Epidermal melanocyte (primary cell): ENCODE results near the gene BCL2.

Experiments used
- DNase-seq: peaks from one replicate; pipeline ENCODE4 v3.0.0; 2011; ENCODE audit warnings: low spot score; ENCODE audit not compliant: insufficient read length

Gene BCL2

GRCh38 chr18:63113899-63114565 lies 205.5 kb downstream of the BCL2 start:
- DNase-seq = no peak

GRCh38 chr18:63112706-63113105 lies 206.9 kb downstream of the BCL2 start:
- no peak for DNase-seq

- no peak for DNase-seq
Measured at GRCh38 chr18:63111671-63112402, 207.7 kb downstream of the BCL2 start.

GRCh38 chr18:63109802-63110201 lies 209.8 kb downstream of the BCL2 start:
- no peak for DNase-seq

GRCh38 chr18:63109022-63109421 lies 210.5 kb downstream of the BCL2 start:
- no peak for DNase-seq

GRCh38 chr18:63107931-63108330 lies 211.6 kb downstream of the BCL2 start:
- no peak for DNase-seq

- no peak for DNase-seq
Measured at GRCh38 chr18:63107171-63107845, 212.3 kb downstream of the BCL2 start.

GRCh38 chr18:63106727-63107126 lies 212.8 kb downstream of the BCL2 start:
- DNase-seq = no peak

GRCh38 chr18:63105636-63106316 lies 213.8 kb downstream of the BCL2 start:
- no peak for DNase-seq

GRCh38 chr18:63104868-63105267 lies 214.7 kb downstream of the BCL2 start:
- no peak for DNase-seq

GRCh38 chr18:63102941-63103744 lies 216.4 kb downstream of the BCL2 start:
- no peak for DNase-seq

- DNase-seq = no peak
Measured at GRCh38 chr18:63100630-63101055, 218.9 kb downstream of the BCL2 start.

GRCh38 chr18:63099848-63100629 lies 219.5 kb downstream of the BCL2 start:
- no peak for DNase-seq

GRCh38 chr18:63099091-63099840 lies 220.3 kb downstream of the BCL2 start:
- no peak for DNase-seq

- no peak for DNase-seq
Measured at GRCh38 chr18:63098018-63098981, 221.3 kb downstream of the BCL2 start.

- DNase-seq = no peak
Measured at GRCh38 chr18:63097178-63097577, 222.4 kb downstream of the BCL2 start.

- no peak for DNase-seq
Measured at GRCh38 chr18:63096327-63096874, 223.2 kb downstream of the BCL2 start.

GRCh38 chr18:63095768-63096167 lies 223.8 kb downstream of the BCL2 start:
- no peak for DNase-seq
